CD8-positive, alpha-beta memory T cell (primary cell): Measurements from ENCODE around the gene MNT. TPM values are rescaled to one million over a fixed set of nuclear protein-coding genes. Genes with fewer than 3 reads are reported as not detected.

ENCODE experiments used
- CTCF ChIA-PET: fragments of 350-600 bp; sonication (Branson Sonifier 250); formaldehyde crosslinking; loops from one replicate; lab custom pipeline; 2021; ENCODE audit warnings: antibody characterized with exemption; lab: Charles Lee
- POLR2A ChIA-PET: fragments of 350-600 bp; sonication (Branson Sonifier 250); formaldehyde crosslinking; loops from one replicate; lab custom pipeline; 2021; ENCODE audit warnings: antibody characterized with exemption; lab: Charles Lee
- DNase-seq, 5 donors: peaks; one replicate each; pipeline versions ENCODE4 v3.0.0 to v3.0.0-alpha.2; 2020 to 2022; ENCODE audit warnings: mixed read lengths in 1 of 5
- H3K27ac ChIP-seq: one replicate; pipeline ENCODE4 v1.7.0; 2013; ENCODE audit warnings: low read depth, mild to moderate bottlenecking, low read length, moderate library complexity
- H3K27me3 ChIP-seq: 2 replicates; pipeline ENCODE4 v1.7.0; 2013; ENCODE audit warnings: low read length, mild to moderate bottlenecking; ENCODE audit not compliant: insufficient read depth, poor library complexity, severe bottlenecking
- H3K36me3 ChIP-seq: 2 replicates; pipeline ENCODE4 v1.7.0; 2013; ENCODE audit warnings: mild to moderate bottlenecking, low read length, moderate library complexity; ENCODE audit not compliant: insufficient read depth
- H3K4me1 ChIP-seq: 2 replicates; pipeline ENCODE4 v1.7.0; 2013; ENCODE audit warnings: mild to moderate bottlenecking, low read length, moderate library complexity; ENCODE audit not compliant: insufficient read depth
- H3K4me3 ChIP-seq: 2 replicates; pipeline ENCODE4 v1.7.0; 2013; ENCODE audit warnings: mild to moderate bottlenecking, low read length
- H3K9me3 ChIP-seq: 2 replicates; pipeline ENCODE4 v1.7.0; 2013; ENCODE audit warnings: mild to moderate bottlenecking, low read length
- H3K27ac Mint-ChIP-seq, 8 donors: one replicate each; pipeline ENCODE4 v1.8.0; 2020 to 2021; ENCODE audit warnings: mixed read lengths in 8 of 8, mild to moderate bottlenecking in 6 of 8, inconsistent platforms in 3 of 8, moderate library complexity in 3 of 8
- H3K27me3 Mint-ChIP-seq, 2 donors: one replicate each; pipeline ENCODE4 v1.8.0; 2020 to 2021; ENCODE audit warnings: mixed read lengths in 2 of 2, mild to moderate bottlenecking in 1 of 2, moderate library complexity in 1 of 2
- H3K36me3 Mint-ChIP-seq, 3 donors: one replicate each; pipeline ENCODE4 v1.8.0; 2020 to 2021; ENCODE audit warnings: mixed read lengths in 3 of 3, inconsistent platforms in 1 of 3, mild to moderate bottlenecking in 1 of 3
- H3K4me1 Mint-ChIP-seq, 3 donors: one replicate each; pipeline ENCODE4 v1.8.0; 2020 to 2021; ENCODE audit warnings: mixed read lengths in 3 of 3, inconsistent platforms in 1 of 3, mild to moderate bottlenecking in 1 of 3
- H3K4me3 Mint-ChIP-seq, 7 donors: one replicate each; pipeline ENCODE4 v1.8.0; 2020 to 2021; ENCODE audit warnings: mixed read lengths in 7 of 7, mild to moderate bottlenecking in 6 of 7, moderate library complexity in 4 of 7, inconsistent platforms in 2 of 7
- H3K9me3 Mint-ChIP-seq, 5 donors: one replicate each; pipeline ENCODE4 v1.8.0; 2020 to 2022; ENCODE audit warnings: mixed read lengths in 5 of 5, mild to moderate bottlenecking in 3 of 5, moderate library complexity in 2 of 5, inconsistent platforms in 1 of 5
- polyA plus RNA-seq: library from polyadenylated mRNA; unstranded; fragments of 300-500 nt; fragmentation: Illumina TruSeq; gene quantifications from one replicate; pipeline ENCODE4 v1.2.3, GENCODE V29; 2021
- total RNA-seq, 2 experiments: library from RNA; stranded (reverse); gene quantifications; one replicate each; pipeline ENCODE4 v1.2.3, GENCODE V29; 2021

Gene MNT
- total and polyA plus RNA-seq, 3 experiments from 2014 or later, result 1.2 to 24.3 (median 21.5) TPM

GRCh38 chr17:2394775-2395201 is 6.1 kb downstream of the MNT start:
- Histone ChIP-seq H3K4me1 (peaks cover 68% of the 10 kb centered on the region), H3K4me3 (no peak overlapping the region), H3K27me3 (no peaks in the 10 kb centered on the region), H3K9me3 (no peaks in the 10 kb centered on the region), H3K36me3 (no peaks in the 10 kb centered on the region), H3K27ac (no peak overlapping the region)
- peaks cover 0 to 4% of the 10 kb centered on the region in 2 donors for H3K27me3 Mint-ChIP-seq
- no peak for DNase-seq
- peaks cover 41 to 74% (median 44%) of the 10 kb centered on the region in 3 donors for H3K4me1 Mint-ChIP-seq
- peak overlapping the region in 4 of 7 donors; percentile 18 to 84 (median 54) for H3K4me3 Mint-ChIP-seq
- H3K36me3 Mint-ChIP-seq, result peaks cover 0 to 11% (median 0%) of the 10 kb centered on the region in 3 donors
- no peaks in the 10 kb centered on the region for H3K9me3 Mint-ChIP-seq
- H3K27ac Mint-ChIP-seq, result peak overlapping the region in 4 of 8 donors; percentile 65 to 100 (median 88)
- POLR2A ChIA-PET, result no interaction called here
- CTCF ChIA-PET, result no interaction called here

- POLR2A ChIA-PET, result interaction anchor here (1.5 to 3.3 kb wide), 3 partner anchors 8 to 58 kb away, joined by 5 to 51 read pairs (median 11); partner anchors contain the start of gene TSR1
- peaks cover 0 to 13% (median 0%) of the 10 kb centered on the region in 3 donors for H3K36me3 Mint-ChIP-seq
- peak overlapping the region; percentile 75 to 90 (median 80) for H3K4me3 Mint-ChIP-seq
- H3K4me1 Mint-ChIP-seq, result peaks cover 38 to 75% (median 42%) of the 10 kb centered on the region in 3 donors
- H3K27me3 Mint-ChIP-seq, result peaks cover 0 to 4% of the 10 kb centered on the region in 2 donors
- H3K9me3 Mint-ChIP-seq, result no peaks in the 10 kb centered on the region
- H3K27me3 ChIP-seq, result no peaks in the 10 kb centered on the region
- CTCF ChIA-PET, result interaction anchor here (1.0 to 4.1 kb wide), 2 partner anchors 12 to 22 kb away, joined by 5 to 37 read pairs; no protein-coding TSS in a partner anchor
- peak overlapping the region; percentile 50 to 100 (median 86) for H3K27ac Mint-ChIP-seq
- peak in 1 of 5 donors; percentile 13 for DNase-seq
- no peaks in the 10 kb centered on the region for H3K9me3 ChIP-seq
- H3K4me3 ChIP-seq, result no peak overlapping the region
- no peak overlapping the region for H3K27ac ChIP-seq
- H3K36me3 ChIP-seq, result no peaks in the 10 kb centered on the region
- peaks cover 65% of the 10 kb centered on the region for H3K4me1 ChIP-seq
Measured at GRCh38 chr17:2393954-2394749, 6.7 kb downstream of the MNT start.

GRCh38 chr17:2393174-2393953 is 7.5 kb downstream of the MNT start:
- H3K27me3 ChIP-seq, result no peaks in the 10 kb centered on the region
- H3K4me3 ChIP-seq, result peak overlapping the region; percentile 73
- Mint-ChIP-seq H3K27me3 (peaks cover 0 to 4% of the 10 kb centered on the region in 2 donors), H3K9me3 (no peaks in the 10 kb centered on the region), H3K4me3 (peak overlapping the region; percentile 85 to 99 (median 90)), H3K36me3 (peaks cover 0 to 19% (median 2%) of the 10 kb centered on the region in 3 donors), H3K4me1 (peaks cover 30 to 75% (median 41%) of the 10 kb centered on the region in 3 donors), H3K27ac (peak overlapping the region; percentile 89 to 100 (median 98))
- ChIA-PET POLR2A (interaction anchor here (0.6 to 3.3 kb wide), 6 partner anchors 8 to 570 kb away, joined by 3 to 51 read pairs (median 4); partner anchors contain the start of gene TSR1), CTCF (interaction anchor here (1.0 to 4.1 kb wide), 4 partner anchors 8 to 23 kb away, joined by 4 to 37 read pairs (median 4); no protein-coding TSS in a partner anchor)
- H3K9me3 ChIP-seq, result no peaks in the 10 kb centered on the region
- peaks cover 59% of the 10 kb centered on the region for H3K4me1 ChIP-seq
- no peaks in the 10 kb centered on the region for H3K36me3 ChIP-seq
- H3K27ac ChIP-seq, result peak overlapping the region; percentile 98
- peak; percentile 89 to 94 (median 91) for DNase-seq

- Mint-ChIP-seq H3K4me1 (peaks cover 24 to 70% (median 34%) of the 10 kb centered on the region in 3 donors), H3K27me3 (peaks cover 0 to 4% of the 10 kb centered on the region in 2 donors), H3K4me3 (peak overlapping the region; percentile 90 to 99 (median 91)), H3K9me3 (no peaks in the 10 kb centered on the region), H3K27ac (peak overlapping the region; percentile 93 to 100 (median 98)), H3K36me3 (peaks cover 0 to 27% (median 4%) of the 10 kb centered on the region in 3 donors)
- Histone ChIP-seq H3K27ac (peak overlapping the region; percentile 98), H3K4me1 (peaks cover 50% of the 10 kb centered on the region), H3K27me3 (no peaks in the 10 kb centered on the region), H3K36me3 (no peaks in the 10 kb centered on the region), H3K4me3 (peak overlapping the region; percentile 78), H3K9me3 (no peaks in the 10 kb centered on the region)
- ChIA-PET CTCF (interaction anchor here (0.5 to 4.1 kb wide), 7 partner anchors 9 to 78 kb away, joined by 3 to 37 read pairs (median 4); no protein-coding TSS in a partner anchor), POLR2A (interaction anchor here (0.6 to 3.3 kb wide), 9 partner anchors 7 to 570 kb away, joined by 3 to 51 read pairs (median 4); partner anchors contain the start of gene TSR1)
- peak; percentile 96 to 98 (median 97) for DNase-seq
Measured at GRCh38 chr17:2392252-2393173, 8.3 kb downstream of the MNT start.

GRCh38 chr17:2391597-2392251 is 9.1 kb downstream of the MNT start:
- CTCF ChIA-PET, result interaction anchor here (0.6 to 4.1 kb wide), 5 partner anchors 9 to 60 kb away, joined by 3 to 37 read pairs (median 7); no protein-coding TSS in a partner anchor
- peaks cover 0 to 4% of the 10 kb centered on the region in 2 donors for H3K27me3 Mint-ChIP-seq
- Histone ChIP-seq H3K4me1 (peaks cover 42% of the 10 kb centered on the region), H3K36me3 (no peaks in the 10 kb centered on the region), H3K9me3 (no peaks in the 10 kb centered on the region), H3K27me3 (no peaks in the 10 kb centered on the region), H3K4me3 (peak overlapping the region; percentile 78), H3K27ac (peak overlapping the region; percentile 98)
- peaks cover 20 to 64% (median 29%) of the 10 kb centered on the region in 3 donors for H3K4me1 Mint-ChIP-seq
- H3K4me3 Mint-ChIP-seq, result peak overlapping the region; percentile 85 to 95 (median 90)
- H3K36me3 Mint-ChIP-seq, result peaks cover 0 to 35% (median 4%) of the 10 kb centered on the region in 3 donors
- DNase-seq, result no peak
- peak overlapping the region; percentile 93 to 99 (median 98) for H3K27ac Mint-ChIP-seq
- POLR2A ChIA-PET, result interaction anchor here (0.6 to 3.3 kb wide), 8 partner anchors 8 to 423 kb away, joined by 3 to 51 read pairs (median 4); no protein-coding TSS in a partner anchor
- no peaks in the 10 kb centered on the region for H3K9me3 Mint-ChIP-seq

GRCh38 chr17:2390199-2390836 is 10.5 kb downstream of the MNT start:
- POLR2A ChIA-PET, result interaction anchor here (0.7 kb wide), 1 partner anchor 162 kb away, joined by 4 read pairs; no protein-coding TSS in a partner anchor
- peaks cover 0 to 4% of the 10 kb centered on the region in 2 donors for H3K27me3 Mint-ChIP-seq
- Histone ChIP-seq H3K36me3 (no peaks in the 10 kb centered on the region), H3K9me3 (no peaks in the 10 kb centered on the region), H3K27ac (no peak overlapping the region), H3K4me3 (no peak overlapping the region), H3K4me1 (peaks cover 31% of the 10 kb centered on the region), H3K27me3 (no peaks in the 10 kb centered on the region)
- DNase-seq, result no peak
- H3K9me3 Mint-ChIP-seq, result no peaks in the 10 kb centered on the region
- CTCF ChIA-PET, result interaction anchor here (1.6 to 4.1 kb wide), 3 partner anchors 8 to 26 kb away, joined by 7 to 37 read pairs (median 15); no protein-coding TSS in a partner anchor
- peak overlapping the region in 2 of 7 donors; percentile 28 to 40 for H3K4me3 Mint-ChIP-seq
- H3K27ac Mint-ChIP-seq, result peak overlapping the region; percentile 70 to 98 (median 86)
- H3K4me1 Mint-ChIP-seq, result peaks cover 15 to 53% (median 24%) of the 10 kb centered on the region in 3 donors
- H3K36me3 Mint-ChIP-seq, result peaks cover 0 to 43% (median 4%) of the 10 kb centered on the region in 3 donors
